ENCODE data around the gene REL. TPM values are rescaled to one million over a fixed set of nuclear protein-coding genes. Genes with fewer than 3 reads are reported as not detected.

Gene REL
- total RNA-seq, 1 experiment from 2014 or later = 11.5 TPM

DNA sequence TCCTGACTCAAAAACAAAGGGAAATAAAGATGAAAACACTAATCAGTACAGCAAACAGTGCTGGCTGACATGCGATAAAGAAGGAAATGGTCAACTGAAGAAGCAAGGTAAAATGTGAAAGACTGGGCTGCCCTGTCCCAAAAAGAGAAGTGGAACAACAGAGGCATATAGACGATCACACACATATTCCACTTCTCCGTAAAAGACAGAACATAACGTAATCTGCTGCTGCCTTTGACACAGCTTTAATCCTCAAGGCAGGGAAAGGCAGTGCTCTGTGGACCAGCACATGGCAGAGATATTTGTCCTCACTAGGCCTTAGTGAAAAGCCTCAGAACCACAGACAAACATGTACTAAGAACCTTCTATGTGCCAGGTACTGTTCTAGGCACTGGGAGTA, 24.3 kb upstream of the REL start:
- CTCF ChIA-PET = no interaction called here
- Histone ChIP-seq H3K9me3 (ENCODE audit: low read depth, low read length, poor library complexity, severe bottlenecking) (no peaks in the 10 kb centered on the region), H3K27ac (ENCODE audit: low read depth, low read length, poor library complexity, severe bottlenecking) (no peak overlapping the region), H3K4me1 (ENCODE audit: insufficient read depth, low read length, poor library complexity, severe bottlenecking) (no peaks in the 10 kb centered on the region), H3K27me3 (replicated peaks; ENCODE audit: insufficient read depth, low read depth, low read length, poor library complexity) (no peaks in the 10 kb centered on the region), H3K4me3 (ENCODE audit: low read depth, low read length, poor library complexity, severe bottlenecking) (no peak overlapping the region), H3K36me3 (ENCODE audit: insufficient read depth, low read length, poor library complexity, severe bottlenecking) (no peaks in the 10 kb centered on the region)
- POLR2A ChIA-PET (ENCODE audit: low non-redundant PET) = no interaction called here
- intact Hi-C loops (cut with micrococcal nuclease; ENCODE audit: unreplicated experiment) = no loop called here
- TF ChIP-seq, protein P1, sequence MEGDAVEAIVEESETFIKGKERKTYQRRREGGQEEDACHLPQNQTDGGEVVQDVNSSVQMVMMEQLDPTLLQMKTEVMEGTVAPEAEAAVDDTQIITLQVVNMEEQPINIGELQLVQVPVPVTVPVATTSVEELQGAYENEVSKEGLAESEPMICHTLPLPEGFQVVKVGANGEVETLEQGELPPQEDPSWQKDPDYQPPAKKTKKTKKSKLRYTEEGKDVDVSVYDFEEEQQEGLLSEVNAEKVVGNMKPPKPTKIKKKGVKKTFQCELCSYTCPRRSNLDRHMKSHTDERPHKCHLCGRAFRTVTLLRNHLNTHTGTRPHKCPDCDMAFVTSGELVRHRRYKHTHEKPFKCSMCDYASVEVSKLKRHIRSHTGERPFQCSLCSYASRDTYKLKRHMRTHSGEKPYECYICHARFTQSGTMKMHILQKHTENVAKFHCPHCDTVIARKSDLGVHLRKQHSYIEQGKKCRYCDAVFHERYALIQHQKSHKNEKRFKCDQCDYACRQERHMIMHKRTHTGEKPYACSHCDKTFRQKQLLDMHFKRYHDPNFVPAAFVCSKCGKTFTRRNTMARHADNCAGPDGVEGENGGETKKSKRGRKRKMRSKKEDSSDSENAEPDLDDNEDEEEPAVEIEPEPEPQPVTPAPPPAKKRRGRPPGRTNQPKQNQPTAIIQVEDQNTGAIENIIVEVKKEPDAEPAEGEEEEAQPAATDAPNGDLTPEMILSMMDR (conservative IDR thresholded peaks at IDR 0.05; ENCODE audit: low read depth, low read length) = no peak
- TF ChIP-seq EZH2 (IDR thresholded peaks at IDR 0.05; ENCODE audit: borderline replicate concordance, low read depth, low read length, poor library complexity, severe bottlenecking) = no peak
- DNase-seq (ENCODE audit: low spot score) = no peak
- no TSS peak for BruUV-seq (replicated peaks)

DNA sequence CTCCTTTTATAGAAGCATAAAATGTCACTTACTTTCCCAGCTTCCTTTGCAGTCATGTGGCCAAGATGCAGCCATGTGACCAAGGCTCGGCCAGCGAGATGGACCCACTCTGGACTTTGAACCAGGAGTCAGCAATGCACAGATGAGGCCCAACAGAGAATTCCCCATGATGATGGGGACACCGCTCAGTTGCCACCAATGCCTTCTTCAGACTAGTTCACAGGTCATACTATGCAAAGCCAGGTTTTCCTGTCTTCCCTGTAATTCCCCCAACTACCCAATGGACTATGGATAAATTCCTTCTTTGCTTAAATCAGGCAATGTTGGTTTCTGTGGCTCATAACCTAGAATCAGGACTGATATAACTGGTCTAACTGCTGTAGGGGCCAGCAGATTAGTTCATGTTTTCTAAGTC, 22.5 kb upstream of the REL start:
- CTCF ChIA-PET = no interaction called here
- no TSS peak for BruUV-seq (replicated peaks)

DNA sequence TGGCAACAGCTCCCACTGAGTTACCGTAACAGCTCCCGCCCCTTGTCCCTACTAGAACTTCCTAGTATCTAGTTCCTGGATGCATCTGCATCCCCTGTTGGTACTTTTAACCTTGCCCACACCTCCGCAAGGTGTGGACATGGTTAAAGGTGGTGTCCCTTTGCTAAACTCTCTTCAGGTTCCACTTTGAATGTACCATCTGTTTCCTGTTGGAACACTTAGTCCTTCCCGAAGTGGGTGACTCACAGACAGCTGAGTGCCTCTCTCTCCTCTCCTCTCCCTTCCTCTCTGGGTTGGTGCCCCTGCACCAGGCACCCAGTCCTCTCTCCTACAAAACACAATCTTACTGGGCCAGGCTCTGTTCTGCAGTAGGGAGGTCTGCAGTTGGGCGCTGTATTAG, 19.6 kb upstream of the REL start:
- BruUV-seq (replicated peaks) = no TSS peak
- CTCF ChIA-PET = no interaction called here

More for the DNA sequence above, 22.5 kb upstream of the REL start:
- Histone ChIP-seq H3K27ac (ENCODE audit: low read depth, low read length, poor library complexity, severe bottlenecking) (no peak overlapping the region), H3K9me3 (ENCODE audit: low read depth, low read length, poor library complexity, severe bottlenecking) (no peaks in the 10 kb centered on the region), H3K36me3 (ENCODE audit: insufficient read depth, low read length, poor library complexity, severe bottlenecking) (no peaks in the 10 kb centered on the region), H3K27me3 (replicated peaks; ENCODE audit: insufficient read depth, low read depth, low read length, poor library complexity) (no peaks in the 10 kb centered on the region), H3K4me3 (ENCODE audit: low read depth, low read length, poor library complexity, severe bottlenecking) (no peak overlapping the region), H3K4me1 (ENCODE audit: insufficient read depth, low read length, poor library complexity, severe bottlenecking) (no peaks in the 10 kb centered on the region)
- intact Hi-C loops (cut with micrococcal nuclease; ENCODE audit: unreplicated experiment) = no loop called here
- DNase-seq (ENCODE audit: low spot score) = no peak
- TF ChIP-seq EZH2 (IDR thresholded peaks at IDR 0.05; ENCODE audit: borderline replicate concordance, low read depth, low read length, poor library complexity, severe bottlenecking) = no peak
- TF ChIP-seq, protein P1 (conservative IDR thresholded peaks at IDR 0.05; ENCODE audit: low read depth, low read length) = no peak
- POLR2A ChIA-PET (ENCODE audit: low non-redundant PET) = no interaction called here

More for the DNA sequence above, 19.6 kb upstream of the REL start:
- POLR2A ChIA-PET (ENCODE audit: low non-redundant PET) = no interaction called here
- H3K27ac ChIP-seq (ENCODE audit: low read depth, low read length, poor library complexity, severe bottlenecking) = no peak overlapping the region
- no peaks in the 10 kb centered on the region for H3K36me3 ChIP-seq (ENCODE audit: insufficient read depth, low read length, poor library complexity, severe bottlenecking)
- no peaks in the 10 kb centered on the region for H3K9me3 ChIP-seq (ENCODE audit: low read depth, low read length, poor library complexity, severe bottlenecking)
- H3K4me1 ChIP-seq (ENCODE audit: insufficient read depth, low read length, poor library complexity, severe bottlenecking) = no peaks in the 10 kb centered on the region
- DNase-seq (ENCODE audit: low spot score) = no peak
- intact Hi-C loops (cut with micrococcal nuclease; ENCODE audit: unreplicated experiment) = no loop called here
- H3K27me3 ChIP-seq (replicated peaks; ENCODE audit: insufficient read depth, low read depth, low read length, poor library complexity) = no peaks in the 10 kb centered on the region
- H3K4me3 ChIP-seq (ENCODE audit: low read depth, low read length, poor library complexity, severe bottlenecking) = no peak overlapping the region
- TF ChIP-seq, protein P1 (conservative IDR thresholded peaks at IDR 0.05; ENCODE audit: low read depth, low read length) = no peak
- no peak for TF ChIP-seq EZH2 (IDR thresholded peaks at IDR 0.05; ENCODE audit: borderline replicate concordance, low read depth, low read length, poor library complexity, severe bottlenecking)

Measured in A673 (cell line).